GM18505 (cell line): ENCODE results near the gene FAM241A.
"Not testable (repeated sequence)": the region's sequence is repeated elsewhere in the genome, so short reads cannot be mapped to it uniquely, and the experiment has no call there.

Experiments used
- ATAC-seq: cut with Tn5 transposase; IDR thresholded peaks from one replicate; pipeline ENCODE4 v1.9.1; 2021; ENCODE audit not compliant: unreplicated experiment
- POLR2A ChIP-seq: IDR thresholded peaks from 4 replicates; pipeline ENCODE4 v1.6.1; 2011; ENCODE audit warnings: borderline replicate concordance; ENCODE audit not compliant: insufficient read depth, insufficient read length; ENCODE audit errors: extremely low read depth

The FAM241A gene

GRCh38 chr4:112199041-112199440 is 53.8 kb downstream of the FAM241A start:
- no peak for TF ChIP-seq POLR2A
- ATAC-seq = no peak

GRCh38 chr4:112201915-112202505 is 56.8 kb downstream of the FAM241A start:
- peak; percentile 68 for ATAC-seq
- no peak for TF ChIP-seq POLR2A

GRCh38 chr4:112203593-112203992 is 58.3 kb downstream of the FAM241A start:
- no peak for TF ChIP-seq POLR2A
- no peak for ATAC-seq

GRCh38 chr4:112206431-112206830 is 61.2 kb downstream of the FAM241A start:
- no peak for ATAC-seq
- no peak for TF ChIP-seq POLR2A

- ATAC-seq = not testable (repeated sequence)
These were observed 63.2 kb downstream of the FAM241A start for GRCh38 chr4:112208137-112209095.

- TF ChIP-seq POLR2A = no peak
- no peak for ATAC-seq
These were observed 65.5 kb downstream of the FAM241A start for GRCh38 chr4:112210777-112211176.

- no peak for ATAC-seq
- TF ChIP-seq POLR2A = no peak
These were observed 67.8 kb downstream of the FAM241A start for GRCh38 chr4:112213091-112213490.

- TF ChIP-seq POLR2A = no peak
- ATAC-seq = no peak
These were observed 68.6 kb downstream of the FAM241A start for GRCh38 chr4:112213856-112214255.

- no peak for TF ChIP-seq POLR2A
- no peak for ATAC-seq
These were observed 69.4 kb downstream of the FAM241A start for GRCh38 chr4:112214390-112215264.

GRCh38 chr4:112219826-112220366 is 74.6 kb downstream of the FAM241A start:
- TF ChIP-seq POLR2A = no peak

GRCh38 chr4:112222219-112222955 is 77.1 kb downstream of the FAM241A start:
- no peak for ATAC-seq
- TF ChIP-seq POLR2A = no peak

More at GRCh38 chr4:112219826-112220366, 74.6 kb downstream of the FAM241A start:
- no peak for ATAC-seq

- ATAC-seq = no peak
- no peak for TF ChIP-seq POLR2A
These were observed 79.9 kb downstream of the FAM241A start for GRCh38 chr4:112225157-112225556.
